HTERT RPE-1 (cell line): ENCODE results near the gene EYS.
"Not testable (repeated sequence)": the region's sequence is repeated elsewhere in the genome, so short reads cannot be mapped to it uniquely, and the experiment has no call there.

Experiments
- in situ Hi-C: fragments of 300-500 bp; cut with MboI; formaldehyde crosslinking; loops from 4 replicates; pipeline ENCODE4 v1.14.3; 2020; ENCODE audit warnings: low sequenced_read_pairs

Gene EYS

GRCh38 chr6:65469650-65470049 is 237.4 kb downstream of the EYS start:
- in situ Hi-C loops, result no loop called here

DNA sequence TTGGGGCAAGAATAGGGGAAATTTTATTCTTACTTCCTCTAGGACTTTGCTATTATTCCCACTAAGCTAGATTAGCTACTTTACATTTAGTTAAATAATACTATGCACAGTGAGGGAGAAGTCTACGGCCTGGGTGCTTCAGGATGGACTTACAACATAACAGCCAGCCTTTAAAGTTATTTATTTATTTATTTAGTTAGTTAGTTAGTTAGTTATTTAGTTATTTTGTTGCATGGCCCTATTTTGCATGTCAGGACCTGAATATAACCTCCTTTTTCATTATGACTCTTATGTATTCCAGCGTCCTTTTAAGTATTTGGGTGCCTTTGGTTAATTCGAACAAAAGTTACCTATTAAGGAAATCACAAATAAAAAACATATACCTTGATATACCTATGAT is 238.7 kb downstream of the EYS start:
- in situ Hi-C loops, result no loop called here

DNA sequence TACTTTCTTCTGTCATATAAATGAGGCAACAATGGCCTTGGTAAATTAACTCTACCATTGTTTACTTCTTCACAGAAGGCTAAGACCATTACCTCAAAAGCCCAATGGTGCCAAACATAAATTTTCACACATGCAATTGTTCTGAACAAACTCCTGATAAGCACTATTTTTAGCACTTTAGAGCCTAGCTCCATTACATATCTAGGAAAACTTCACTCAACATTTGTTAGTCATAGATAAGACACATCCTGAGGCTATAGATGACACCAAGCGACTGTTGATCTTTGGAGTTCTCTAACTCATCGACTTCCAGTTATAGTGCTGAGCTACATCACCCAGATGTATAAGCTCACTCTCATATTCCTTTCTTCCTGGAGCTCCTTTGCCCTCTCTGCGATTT is 245.9 kb downstream of the EYS start:
- in situ Hi-C loops, result no loop called here

DNA sequence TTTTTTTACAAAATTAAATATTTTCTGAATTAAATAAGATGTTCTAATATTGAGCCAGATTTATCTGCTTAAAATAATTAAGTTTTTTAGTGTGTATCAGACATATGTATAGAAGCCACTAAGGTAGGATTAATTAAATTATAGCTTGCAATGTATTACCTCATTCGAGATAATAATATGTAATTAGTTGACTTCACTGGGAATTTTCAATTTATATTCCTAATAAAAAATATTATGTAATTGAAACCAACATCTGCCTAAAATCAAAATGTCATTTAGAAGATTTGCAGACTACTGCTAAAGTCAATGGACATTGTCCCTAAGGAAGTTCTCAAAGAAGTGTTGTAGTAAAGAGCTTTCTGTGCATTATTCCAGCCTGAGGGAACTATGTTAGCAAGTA is 254.7 kb downstream of the EYS start:
- in situ Hi-C loops, result no loop called here

DNA sequence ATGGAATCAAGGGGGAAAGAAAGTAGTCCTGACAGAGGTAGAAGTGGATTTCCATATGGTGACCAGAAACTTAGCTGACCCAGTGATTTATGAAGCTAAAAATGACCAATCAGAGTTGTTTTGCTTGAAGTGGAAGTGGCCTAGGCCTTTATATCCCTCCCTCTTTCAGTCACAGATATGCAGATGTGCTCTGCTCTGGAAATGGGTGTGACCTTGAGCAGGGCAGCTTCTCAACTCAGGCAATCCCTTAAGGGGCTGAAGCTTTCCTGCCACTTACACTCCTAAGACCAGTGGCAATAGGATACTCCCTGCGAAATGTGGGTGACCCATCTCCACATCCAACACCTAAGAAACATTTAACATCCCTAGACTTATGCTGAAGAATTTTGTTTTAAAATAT is 256.6 kb downstream of the EYS start:
- in situ Hi-C loops, result no loop called here

GRCh38 chr6:65449926-65450325 is 257.1 kb downstream of the EYS start:
- in situ Hi-C loops, result no loop called here

GRCh38 chr6:65448866-65449265 is 258.2 kb downstream of the EYS start:
- in situ Hi-C loops, result no loop called here

DNA sequence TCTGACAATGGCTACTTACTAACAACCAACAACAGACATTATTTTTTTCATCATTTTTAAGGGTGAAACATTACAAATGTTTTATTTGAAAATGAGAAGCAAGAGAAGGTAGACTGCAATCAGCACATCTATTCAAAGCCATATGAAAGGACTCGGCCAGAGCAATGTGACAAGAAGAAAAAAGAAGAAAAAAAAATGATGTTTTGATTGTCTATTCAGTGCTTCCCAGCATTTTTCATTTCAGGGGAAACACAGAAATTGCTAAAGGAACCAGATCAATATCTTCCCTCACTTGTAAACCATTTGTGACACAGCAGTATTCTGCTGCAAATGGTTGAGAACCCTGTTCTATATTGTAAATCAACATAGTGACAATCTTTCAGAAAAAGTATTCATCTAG is 270.7 kb downstream of the EYS start:
- in situ Hi-C loops, result no loop called here

DNA sequence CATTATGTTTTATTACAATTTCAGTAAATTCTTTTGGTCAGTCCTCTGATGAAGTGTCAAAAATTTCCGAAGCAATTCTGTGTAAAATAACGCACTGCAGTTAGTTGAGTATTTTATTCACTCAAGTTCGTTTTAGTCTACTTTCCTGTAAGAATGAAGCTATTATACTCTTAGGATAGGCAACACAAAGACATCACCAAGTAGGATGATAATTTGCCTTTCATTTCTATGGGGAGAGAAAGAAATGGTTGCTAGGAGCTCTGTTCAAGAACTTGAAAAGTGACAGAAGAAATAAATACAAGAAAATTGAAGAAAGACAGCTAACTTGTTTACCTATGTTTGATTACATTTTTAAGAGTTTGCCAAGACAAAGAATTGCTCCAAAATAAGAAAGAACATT is 290.4 kb downstream of the EYS start:
- in situ Hi-C loops, result no loop called here

DNA sequence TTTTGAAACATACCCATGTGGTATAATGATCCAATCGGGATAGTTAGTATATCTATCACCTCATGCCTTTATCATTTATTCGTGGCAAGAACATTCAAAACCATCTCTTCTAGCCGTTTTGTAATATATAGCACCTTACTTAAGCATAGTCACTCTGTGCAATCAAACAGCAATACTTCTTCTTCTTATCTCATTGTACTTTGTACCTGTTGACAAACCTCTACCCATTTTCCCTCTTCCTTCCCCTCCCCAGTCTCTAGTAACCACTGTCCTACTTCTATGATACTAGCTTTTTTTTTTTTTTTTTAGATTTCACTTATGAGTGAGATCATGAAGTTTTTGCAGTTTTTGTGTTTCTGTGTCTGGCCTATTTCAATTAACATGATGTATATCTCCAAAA is 296.7 kb downstream of the EYS start:
- in situ Hi-C loops, result no loop called here

- in situ Hi-C loops, result no loop called here
These were observed 304.5 kb downstream of the EYS start for GRCh38 chr6:65402564-65402963.

DNA sequence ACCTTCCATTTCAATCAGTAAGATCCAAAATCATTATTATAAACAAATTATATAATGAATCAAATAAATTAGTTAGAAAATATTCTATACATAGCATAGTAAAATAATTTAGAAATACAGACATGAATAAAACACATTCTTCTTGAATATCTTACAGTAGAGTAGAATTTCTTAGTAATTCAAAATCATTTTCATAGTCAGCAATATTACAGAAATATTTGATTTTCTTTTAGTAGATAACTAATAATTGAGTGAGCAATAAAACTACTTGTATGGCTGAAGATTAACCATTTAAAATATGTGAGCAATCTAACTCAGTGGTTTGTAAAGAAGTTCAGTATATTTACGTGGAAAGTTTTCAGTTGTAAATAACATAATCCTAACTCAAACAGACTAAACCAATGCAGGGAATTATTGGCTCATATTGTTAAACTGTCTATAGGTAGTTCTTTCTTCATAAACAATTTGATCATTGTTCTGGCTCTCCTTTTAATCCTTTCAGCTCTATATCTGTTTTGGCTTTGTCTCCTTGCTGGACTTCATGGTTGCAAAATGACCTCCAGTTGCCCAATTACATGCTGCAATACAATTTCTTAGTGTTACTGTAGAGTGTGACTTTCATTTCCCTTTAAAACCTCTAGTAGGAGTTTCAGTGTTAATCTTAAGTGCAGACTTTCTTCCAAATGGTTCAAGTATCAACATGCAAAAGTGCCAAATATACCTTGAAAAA is 307.5 kb downstream of the EYS start:
- in situ Hi-C loops, result no loop called here

- in situ Hi-C loops, result no loop called here
These were observed 308.2 kb downstream of the EYS start for GRCh38 chr6:65398851-65399250.

- in situ Hi-C loops, result no loop called here
These were observed 356.5 kb downstream of the EYS start for GRCh38 chr6:65350530-65350929.

DNA sequence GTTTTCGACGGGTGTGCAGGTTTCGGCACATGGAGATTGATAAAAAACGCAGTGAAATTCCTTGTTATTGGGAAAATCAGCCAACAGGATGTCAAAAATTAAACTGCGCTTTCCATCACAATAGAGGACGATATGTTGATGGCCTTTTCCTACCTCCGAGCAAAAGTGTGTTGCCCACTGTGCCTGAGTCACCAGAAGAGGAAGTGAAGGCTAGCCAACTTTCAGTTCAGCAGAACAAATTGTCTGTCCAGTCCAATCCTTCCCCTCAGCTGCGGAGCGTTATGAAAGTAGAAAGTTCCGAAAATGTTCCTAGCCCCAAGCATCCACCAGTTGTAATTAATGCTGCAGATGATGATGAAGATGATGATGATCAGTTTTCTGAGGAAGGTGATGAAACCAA is 404.4 kb downstream of the EYS start:
- in situ Hi-C loops, result not testable (repeated sequence)

GRCh38 chr6:65299236-65299635 is 407.8 kb downstream of the EYS start:
- in situ Hi-C loops, result no loop called here

DNA sequence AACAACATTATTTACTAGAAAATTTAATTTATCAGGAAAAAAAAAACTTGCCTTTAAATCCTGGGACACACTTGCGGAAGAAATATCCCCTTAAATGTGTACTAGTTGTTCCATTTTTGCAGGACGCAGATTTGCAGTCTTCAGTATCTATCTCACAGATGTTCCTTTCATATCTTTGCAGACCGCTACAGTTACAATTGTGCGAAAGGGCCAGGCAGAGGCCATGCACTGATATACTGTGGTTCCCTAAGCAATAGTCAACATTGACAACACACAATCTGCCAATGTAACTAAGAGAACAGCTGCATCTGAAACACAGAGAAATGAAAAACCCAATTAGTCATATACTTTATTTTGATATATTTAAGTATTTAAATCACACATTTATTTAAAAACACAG is 411.2 kb downstream of the EYS start:
- in situ Hi-C loops, result no loop called here

DNA sequence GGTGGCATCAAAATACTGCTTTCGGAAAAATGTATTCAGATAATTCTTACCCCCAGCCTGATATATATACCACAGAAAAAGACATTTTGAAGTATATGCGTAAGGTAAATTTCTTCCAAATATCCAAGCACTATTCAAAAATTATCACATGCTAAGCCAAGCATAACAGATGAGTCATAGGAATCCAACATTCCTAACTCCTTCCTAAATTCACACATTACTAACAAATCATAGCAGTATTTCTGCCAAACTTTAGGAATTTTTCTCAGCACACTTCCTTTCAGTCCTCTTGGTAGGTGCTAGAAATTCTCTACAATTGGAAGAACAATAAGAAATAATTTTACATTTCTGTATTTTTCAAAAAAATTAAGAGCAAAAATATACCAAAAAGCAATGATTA is 417.5 kb downstream of the EYS start:
- in situ Hi-C loops, result no loop called here

DNA sequence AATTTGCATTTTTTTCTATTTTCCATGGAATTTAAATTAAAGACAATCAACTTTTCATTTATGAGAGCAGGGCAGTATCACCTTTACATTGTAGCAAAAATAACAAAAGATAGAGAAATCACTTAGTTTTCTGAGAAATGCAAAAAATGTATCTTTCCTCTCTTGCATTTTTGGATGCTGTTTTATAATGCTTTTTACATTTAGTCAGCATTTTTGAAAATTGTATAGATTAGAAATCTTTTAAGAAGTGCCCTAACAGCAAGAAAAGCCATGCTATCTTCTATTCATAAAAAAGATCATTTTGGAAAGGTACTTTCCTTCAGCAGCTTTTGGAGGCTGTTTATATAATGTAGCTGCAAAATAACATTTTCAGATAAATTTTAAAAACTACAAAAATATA is 421.8 kb downstream of the EYS start:
- in situ Hi-C loops, result no loop called here

DNA sequence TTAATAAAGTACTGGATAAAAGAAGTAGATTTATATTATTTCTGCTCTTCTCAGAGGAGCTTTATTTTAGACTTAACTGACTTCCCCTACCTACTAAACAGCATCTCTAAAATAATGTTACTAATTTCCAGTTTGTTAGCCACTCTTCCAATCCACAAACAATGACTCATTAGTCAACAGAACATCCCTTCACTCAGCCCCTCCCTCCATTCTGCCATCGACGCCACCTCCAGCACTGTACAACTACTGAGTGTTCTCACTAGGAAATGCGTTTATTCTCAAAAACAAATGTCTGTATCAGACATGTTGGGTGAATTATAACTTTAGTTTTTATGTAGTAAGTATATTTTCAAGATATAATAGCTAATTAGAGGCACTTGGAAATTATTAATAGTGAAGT is 427.0 kb downstream of the EYS start:
- in situ Hi-C loops, result no loop called here

DNA sequence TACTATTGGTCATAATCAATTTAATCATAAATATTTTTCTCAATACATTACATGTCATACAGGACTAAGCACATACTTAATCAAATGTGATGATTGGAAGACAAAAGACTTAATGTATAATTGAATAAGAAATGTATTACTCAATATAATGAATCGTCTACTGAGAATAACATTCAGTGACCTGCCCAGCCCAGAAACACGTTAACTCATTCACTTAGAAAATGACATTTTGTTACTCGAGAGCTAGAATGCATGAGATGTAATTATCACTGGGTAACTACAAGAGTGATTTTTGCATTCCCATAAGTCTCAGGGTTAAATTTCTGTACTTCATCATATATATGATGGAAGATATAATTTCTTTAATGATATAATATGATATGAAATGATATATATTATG is 444.8 kb downstream of the EYS start:
- in situ Hi-C loops, result no loop called here

- in situ Hi-C loops, result no loop called here
These were observed 447.0 kb downstream of the EYS start for GRCh38 chr6:65259982-65260381.

DNA sequence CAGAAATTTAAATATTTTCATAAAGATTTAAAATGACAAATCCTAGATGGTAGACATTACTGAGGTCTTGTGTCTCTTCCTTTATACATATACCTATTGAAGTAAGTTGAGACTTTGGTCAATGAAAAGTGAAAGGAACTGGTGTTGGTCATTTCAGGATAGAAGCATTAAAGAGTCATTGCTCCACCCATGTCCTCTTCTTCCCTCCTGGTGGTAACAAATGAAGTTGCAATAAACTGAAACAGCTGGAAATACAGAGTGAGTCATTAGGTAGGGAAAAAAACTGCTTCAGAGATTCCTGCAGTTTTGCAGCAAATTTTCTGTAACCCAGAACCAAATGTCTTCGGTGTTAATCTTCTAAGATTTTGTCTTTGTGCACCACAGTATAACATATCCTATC is 448.0 kb downstream of the EYS start:
- in situ Hi-C loops, result no loop called here
